GM18511 (cell line): Measurements from ENCODE around the gene BACH2.

Experiments
- ATAC-seq: cut with Tn5 transposase; IDR thresholded peaks from one replicate; pipeline ENCODE4 v1.9.1; 2021; ENCODE audit warnings: mild to moderate bottlenecking, moderate library complexity; ENCODE audit not compliant: unreplicated experiment

BACH2 gene

GRCh38 chr6:90187437-90188121 lies 109.1 kb downstream of the BACH2 start:
- ATAC-seq, result no peak

DNA sequence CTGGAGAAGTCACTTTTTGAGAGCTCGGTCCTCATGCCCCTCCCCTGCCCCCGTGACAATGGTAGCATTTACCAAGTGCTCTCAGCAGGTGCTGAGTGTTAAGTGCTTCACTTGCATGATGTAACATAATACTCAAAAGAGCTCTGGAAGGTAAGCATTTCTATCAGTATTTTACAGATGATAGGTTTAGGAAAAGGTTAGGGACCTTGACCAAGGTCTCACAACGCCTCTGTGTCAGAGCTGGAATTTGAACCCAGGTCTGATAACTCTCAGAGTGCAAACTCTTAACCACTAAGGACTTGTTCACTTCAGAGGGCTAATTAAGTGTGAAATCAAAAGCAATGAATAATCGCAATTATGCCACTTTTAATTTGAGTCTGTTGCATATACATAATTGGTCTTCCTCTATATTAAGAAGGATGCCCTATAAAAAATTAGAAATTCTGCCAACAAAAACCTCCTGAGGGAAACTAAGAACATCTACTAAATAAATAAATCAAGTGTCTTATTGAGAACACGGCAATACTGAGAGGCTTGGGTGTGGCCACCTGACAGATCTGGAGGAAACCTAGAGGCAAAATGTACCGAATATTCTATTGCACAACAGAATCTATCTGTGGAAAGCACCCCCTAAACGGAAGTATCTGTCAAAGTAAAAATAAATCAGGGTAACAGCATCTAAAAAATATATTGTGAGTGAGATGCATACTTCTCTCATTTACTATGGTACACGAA lies 109.8 kb downstream of the BACH2 start:
- ATAC-seq, result no peak

GRCh38 chr6:90186026-90186425 lies 110.6 kb downstream of the BACH2 start:
- no peak for ATAC-seq

GRCh38 chr6:90184334-90185298 lies 112.0 kb downstream of the BACH2 start:
- no peak for ATAC-seq

DNA sequence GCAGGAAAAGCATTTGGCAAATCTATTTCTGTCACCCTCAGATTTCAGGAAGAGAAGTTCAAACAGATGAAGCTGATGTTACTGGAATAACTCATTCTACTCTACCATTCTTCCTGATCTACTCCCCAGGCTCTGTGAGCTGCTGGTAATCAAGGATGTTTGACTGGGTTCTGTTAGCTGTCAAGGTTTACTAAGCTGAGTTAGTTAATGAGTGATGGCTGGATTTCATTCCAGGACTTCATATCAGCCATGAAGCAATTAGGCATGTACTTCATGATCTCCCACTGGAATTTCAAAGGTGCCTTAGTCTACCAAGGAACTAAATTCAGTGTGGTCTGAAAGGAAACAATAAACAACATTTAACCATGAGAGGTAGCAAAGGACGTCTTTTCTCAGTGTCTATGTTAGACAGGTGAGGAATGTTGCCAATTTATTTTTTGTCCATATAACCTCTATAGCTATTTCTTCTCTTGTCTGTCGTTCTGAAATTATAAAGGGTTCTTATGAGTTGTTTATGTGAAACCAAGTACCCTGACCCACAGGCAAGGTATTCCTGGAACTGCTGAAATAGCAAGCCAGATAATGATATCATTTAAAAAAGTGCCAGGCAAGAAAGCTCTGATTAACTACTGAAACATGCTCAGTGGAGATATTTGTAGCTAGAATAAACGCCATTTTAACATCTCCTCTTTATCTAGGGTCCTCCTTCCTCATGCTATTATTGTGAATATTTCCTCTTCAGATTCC lies 112.9 kb downstream of the BACH2 start:
- ATAC-seq, result no peak

DNA sequence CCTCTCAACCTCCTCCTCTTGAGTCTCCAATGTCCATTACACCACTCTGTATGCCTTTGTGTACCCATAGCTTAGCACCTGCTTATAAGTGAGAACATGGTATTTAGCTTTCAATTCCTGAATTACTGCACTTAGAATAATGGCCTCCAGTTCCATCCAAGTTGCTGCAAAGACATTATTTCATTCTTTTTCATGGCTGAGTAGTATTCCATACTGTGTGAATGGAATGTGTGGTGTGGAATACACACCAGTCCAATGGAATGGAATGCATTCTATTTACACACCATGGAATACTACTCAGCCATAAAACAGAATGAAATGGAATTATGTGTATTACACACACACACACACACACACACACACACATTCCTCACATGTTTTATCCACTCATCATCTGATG lies 116.1 kb downstream of the BACH2 start:
- no peak for ATAC-seq

DNA sequence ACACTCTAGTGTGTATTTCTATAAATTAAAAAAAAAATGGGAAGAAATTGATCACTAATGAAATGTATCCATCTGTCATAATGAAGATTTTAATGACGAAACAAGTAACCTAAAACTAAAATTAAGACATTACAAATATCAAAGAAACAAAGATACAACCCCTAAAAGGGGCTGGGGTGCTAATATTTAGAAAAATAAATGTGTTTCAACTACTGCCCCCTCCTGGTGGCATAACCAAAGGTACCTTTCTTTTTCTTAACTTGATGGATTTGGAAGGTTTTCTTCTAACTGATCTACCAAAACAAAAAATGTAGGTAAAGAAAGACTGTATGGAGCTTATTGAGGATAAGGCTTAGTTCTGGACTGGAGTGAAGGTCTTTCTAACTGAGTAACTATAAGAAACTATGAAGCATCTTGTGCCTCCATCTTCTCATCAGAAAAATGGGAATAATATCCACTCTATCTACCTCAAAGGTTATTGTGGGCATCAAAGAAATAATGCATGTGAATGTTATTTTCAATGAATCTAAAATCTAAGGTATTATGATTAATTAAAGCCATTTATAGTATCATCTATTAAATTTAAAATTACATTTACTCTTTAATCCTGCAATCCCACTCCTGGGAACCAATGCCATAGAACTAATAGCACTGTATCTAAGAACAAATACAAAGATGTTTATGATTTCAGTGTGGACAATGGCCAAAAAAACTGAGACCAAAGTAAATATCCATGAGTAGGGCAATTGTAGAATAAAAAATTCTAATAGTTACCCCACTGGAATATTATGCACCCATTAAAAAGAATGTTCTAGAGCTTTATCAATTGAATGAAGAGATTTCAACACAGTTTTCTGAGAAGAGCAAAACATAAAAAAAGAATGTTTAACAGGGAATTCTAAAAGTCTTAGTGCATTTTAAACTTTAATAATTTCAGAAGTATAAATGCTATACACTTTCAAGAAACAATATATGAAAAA lies 117.2 kb downstream of the BACH2 start:
- ATAC-seq, result no peak

GRCh38 chr6:90178384-90178855 lies 118.2 kb downstream of the BACH2 start:
- ATAC-seq, result no peak

GRCh38 chr6:90177544-90178383 lies 118.9 kb downstream of the BACH2 start:
- ATAC-seq, result no peak

DNA sequence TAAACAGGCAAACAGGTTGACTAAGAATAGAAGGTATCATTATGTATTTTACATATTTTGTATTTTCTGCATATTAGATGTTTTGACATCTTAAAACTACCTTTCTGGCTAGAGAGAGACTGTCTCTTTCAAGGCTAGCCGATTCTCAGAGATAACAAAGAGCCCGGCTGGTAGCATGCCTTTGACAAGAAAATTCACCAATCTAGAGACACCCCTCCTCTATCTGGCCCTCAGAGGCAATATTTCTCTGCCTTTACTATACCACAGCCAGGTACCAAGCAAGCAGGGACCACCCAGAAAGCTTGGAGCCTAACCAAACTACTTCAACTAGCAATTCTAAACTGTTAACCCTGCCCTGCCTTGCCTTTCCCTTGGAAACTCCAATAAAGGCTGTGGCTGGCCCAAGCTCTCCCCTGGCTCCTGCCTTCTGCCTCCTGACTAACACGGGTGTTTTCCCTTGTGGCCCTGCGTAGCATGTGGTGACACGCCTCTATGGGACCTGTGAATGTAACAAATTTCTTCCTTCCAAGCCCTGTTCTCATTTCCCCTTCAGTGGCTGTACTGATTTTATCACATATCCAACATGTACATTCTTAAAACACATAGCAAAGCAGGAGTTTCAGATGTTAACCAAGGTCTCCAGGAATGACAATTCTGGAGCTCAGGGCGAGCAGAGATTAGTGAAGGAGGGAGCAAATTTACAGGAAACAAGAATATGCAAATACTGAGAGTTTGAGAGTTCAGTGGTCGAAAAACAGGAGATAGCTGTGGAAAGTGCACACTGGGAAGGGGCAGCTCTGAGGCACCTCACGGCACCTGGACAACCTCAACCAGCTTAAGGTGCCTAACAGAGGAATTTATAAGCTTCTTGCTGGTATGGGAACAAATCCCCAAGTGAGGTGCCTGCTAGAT lies 120.8 kb downstream of the BACH2 start:
- ATAC-seq, result no peak

- ATAC-seq, result no peak
Measured at GRCh38 chr6:90173262-90173925, 123.2 kb downstream of the BACH2 start.

- ATAC-seq, result no peak
Measured at GRCh38 chr6:90170601-90171000, 126.0 kb downstream of the BACH2 start.

- no peak for ATAC-seq
Measured at GRCh38 chr6:90169374-90169773, 127.3 kb downstream of the BACH2 start.

DNA sequence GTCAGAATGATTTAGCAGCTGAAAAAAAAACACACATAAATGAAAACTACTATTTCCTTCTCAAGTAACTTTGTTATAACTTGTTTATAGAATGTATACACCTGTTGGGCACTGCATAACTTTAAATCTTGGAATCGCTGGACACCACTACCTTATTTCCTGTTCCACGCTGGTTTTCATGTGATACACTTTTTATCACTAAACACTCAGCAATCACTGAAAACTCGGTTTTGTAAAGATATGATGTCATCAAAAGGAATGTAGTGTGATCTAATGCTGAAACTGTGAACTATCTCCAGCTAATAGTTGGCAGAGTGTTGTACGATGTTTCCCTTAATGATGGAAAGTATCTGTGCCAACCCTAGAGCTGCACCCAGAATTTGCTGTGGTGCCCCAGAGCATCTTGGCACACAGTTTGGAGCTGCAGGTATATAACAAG lies 127.9 kb downstream of the BACH2 start:
- ATAC-seq, result no peak

GRCh38 chr6:90167514-90168379 lies 128.9 kb downstream of the BACH2 start:
- ATAC-seq, result no peak
